Breast epithelium (tissue), 4 donors: ENCODE measurements around the gene PTRH2. TPM values are rescaled to one million over a fixed set of nuclear protein-coding genes. Genes with fewer than 3 reads are reported as not detected.
A peak's percentile ranks its signal among the peaks of the same experiment; 100 is the strongest.

Experiments
- DNase-seq, 2 donors: peaks; one replicate each; pipeline ENCODE4 v3.0.0-alpha.2; 2019; ENCODE audit warnings: low spot score in 2 of 2
- H3K27ac ChIP-seq, 2 donors: fragments of 200-600 bp; sonication (generic) in 1 of 2; one replicate each; pipeline ENCODE4 v1.5.1; 2016 to 2019; ENCODE audit warnings: mild to moderate bottlenecking in 1 of 2
- H3K27me3 ChIP-seq, 2 donors: fragments of 200-600 bp; sonication (generic) in 1 of 2; one replicate each; pipeline versions ENCODE4 v1.5.1 to v1.6.0; 2017 to 2019; ENCODE audit warnings: control low read depth in 1 of 2, mild to moderate bottlenecking in 1 of 2
- H3K36me3 ChIP-seq: fragments of 200-600 bp; one replicate; pipeline ENCODE4 v1.5.1; 2019
- H3K4me1 ChIP-seq, 2 donors: fragments of 200-600 bp; sonication (generic); one replicate each; pipeline ENCODE4 v1.5.1; 2016 to 2019; ENCODE audit warnings: control low read depth in 1 of 2
- H3K4me3 ChIP-seq, 3 donors: fragments of 200-600 bp; sonication (generic); 1 replicate in 2 of 3; 2 replicates in 1 of 3; pipeline ENCODE4 v1.5.1; 2016 to 2019; ENCODE audit warnings: mild to moderate bottlenecking in 3 of 3, moderate library complexity in 2 of 3
- H3K9me3 ChIP-seq, 2 donors: fragments of 200-600 bp; sonication (generic) in 1 of 2; one replicate each; pipeline ENCODE4 v1.5.1; 2016 to 2019; ENCODE audit warnings: control low read depth in 1 of 2
- CTCF ChIP-seq, 3 donors: fragments of 450-650 bp; IDR thresholded peaks; one replicate each; pipeline ENCODE4 v1.5.1; 2016 to 2017; ENCODE audit warnings: antibody characterized with exemption in 3 of 3, mild to moderate bottlenecking in 3 of 3, moderate library complexity in 3 of 3
- POLR2A ChIP-seq: fragments of 450-650 bp; IDR thresholded peaks from one replicate; pipeline ENCODE4 v1.6.1; 2016; ENCODE audit warnings: antibody characterized with exemption, mild to moderate bottlenecking, moderate library complexity
- POLR2AphosphoS5 ChIP-seq, 3 donors: sonication (generic); formaldehyde crosslinking; IDR thresholded peaks; one replicate each; pipeline ENCODE4 v1.6.1; 2017; ENCODE audit warnings: antibody characterized with exemption in 3 of 3
- intact Hi-C: fragments of 100-400 bp; cut with DNase I; formaldehyde crosslinking; loops from one replicate; pipeline ENCODE4 v1.15.1; 2023; ENCODE audit warnings: low total_unique reads
- total RNA-seq, 3 donors: library from RNA; depleted of rRNA; stranded (reverse); fragments of >200 nt; gene quantifications; one replicate each; pipeline ENCODE4 v1.1.0, GENCODE V29; 2016

Gene PTRH2
- total RNA-seq, 3 donors from 2014 or later, result 21.0 to 27.7 (median 26.5) TPM

- no peak overlapping the region for H3K4me3 ChIP-seq
- H3K9me3 ChIP-seq, result no peaks in the 10 kb centered on the region
- no peak for DNase-seq
- TF ChIP-seq POLR2A, result no peak
- TF ChIP-seq POLR2AphosphoS5 (IDR thresholded peaks at IDR 0.05), result no peak
- no peak for TF ChIP-seq CTCF (IDR thresholded peaks at IDR 0.05)
- H3K27ac ChIP-seq, result no peak overlapping the region
- H3K27me3 ChIP-seq, result no peaks in the 10 kb centered on the region
- peaks cover 0 to 10% of the 10 kb centered on the region in 2 donors for H3K4me1 ChIP-seq
- H3K36me3 ChIP-seq, result no peaks in the 10 kb centered on the region
- intact Hi-C loops, result no loop called here
Measured at GRCh38 chr17:59711936-59712335, 4.7 kb upstream of the PTRH2 start.

- H3K9me3 ChIP-seq, result no peaks in the 10 kb centered on the region
- H3K4me1 ChIP-seq, result peaks cover 0 to 19% of the 10 kb centered on the region in 2 donors
- H3K4me3 ChIP-seq, result peak overlapping the region; percentile 73 to 81 (median 74)
- intact Hi-C loops, result loop anchor here (2.0 kb wide), 1 partner anchor 19 kb away; no protein-coding TSS in a partner anchor
- H3K36me3 ChIP-seq, result no peaks in the 10 kb centered on the region
- DNase-seq, result no peak
- TF ChIP-seq CTCF (IDR thresholded peaks at IDR 0.05), result no peak
- no peak for TF ChIP-seq POLR2AphosphoS5 (IDR thresholded peaks at IDR 0.05)
- no peak for TF ChIP-seq POLR2A
- no peaks in the 10 kb centered on the region for H3K27me3 ChIP-seq
- peak overlapping the region; percentile 94 to 96 for H3K27ac ChIP-seq
Measured at GRCh38 chr17:59707971-59708430, 771 bp upstream of the PTRH2 start.

- intact Hi-C loops, result no loop called here
Measured at GRCh38 chr17:59702304-59702703, 4.9 kb downstream of the PTRH2 start.

GRCh38 chr17:59699786-59700185, 7.4 kb downstream of the PTRH2 start:
- Histone ChIP-seq H3K4me1 (no peaks in the 10 kb centered on the region), H3K36me3 (no peaks in the 10 kb centered on the region), H3K4me3 (no peak overlapping the region), H3K27me3 (no peaks in the 10 kb centered on the region), H3K27ac (no peak overlapping the region), H3K9me3 (no peaks in the 10 kb centered on the region)
- intact Hi-C loops, result no loop called here
- DNase-seq, result no peak
- TF ChIP-seq POLR2AphosphoS5 (IDR thresholded peaks at IDR 0.05), result no peak
- TF ChIP-seq CTCF (IDR thresholded peaks at IDR 0.05), result no peak
- TF ChIP-seq POLR2A, result no peak

More at GRCh38 chr17:59702304-59702703, 4.9 kb downstream of the PTRH2 start:
- peaks cover 0 to 9% of the 10 kb centered on the region in 2 donors for H3K4me1 ChIP-seq
- H3K4me3 ChIP-seq, result no peak overlapping the region
- H3K27me3 ChIP-seq, result no peaks in the 10 kb centered on the region
- H3K36me3 ChIP-seq, result no peaks in the 10 kb centered on the region
- H3K9me3 ChIP-seq, result no peaks in the 10 kb centered on the region
- no peak for DNase-seq
- no peak for TF ChIP-seq POLR2A
- no peak overlapping the region for H3K27ac ChIP-seq

GRCh38 chr17:59699218-59699617, 8.0 kb downstream of the PTRH2 start:
- Histone ChIP-seq H3K4me3 (no peak overlapping the region), H3K9me3 (no peaks in the 10 kb centered on the region), H3K4me1 (no peaks in the 10 kb centered on the region), H3K27ac (no peak overlapping the region), H3K36me3 (no peaks in the 10 kb centered on the region), H3K27me3 (no peaks in the 10 kb centered on the region)
- TF ChIP-seq POLR2AphosphoS5 (IDR thresholded peaks at IDR 0.05) (no peak), POLR2A (no peak), CTCF (IDR thresholded peaks at IDR 0.05) (no peak)
- intact Hi-C loops, result no loop called here
- no peak for DNase-seq

GRCh38 chr17:59698143-59698542, 9.1 kb downstream of the PTRH2 start:
- TF ChIP-seq CTCF (IDR thresholded peaks at IDR 0.05), result no peak
- no peak for TF ChIP-seq POLR2A
- TF ChIP-seq POLR2AphosphoS5 (IDR thresholded peaks at IDR 0.05), result no peak
- no peaks in the 10 kb centered on the region for H3K36me3 ChIP-seq

More at GRCh38 chr17:59698143-59698542, 9.1 kb downstream of the PTRH2 start:
- intact Hi-C loops, result no loop called here
- H3K27me3 ChIP-seq, result no peaks in the 10 kb centered on the region
- H3K4me3 ChIP-seq, result no peak overlapping the region
- no peaks in the 10 kb centered on the region for H3K4me1 ChIP-seq
- no peak for DNase-seq
- no peak overlapping the region for H3K27ac ChIP-seq
- H3K9me3 ChIP-seq, result no peaks in the 10 kb centered on the region
